GM12892 (cell line): Measurements from ENCODE around the gene SHISA9.

Experiments
- POLR2A ChIP-seq: IDR thresholded peaks from 2 replicates; pipeline ENCODE4 v1.6.1; 2011; ENCODE audit warnings: low read depth, low read length, control low read depth
- POLR2AphosphoS5 ChIP-seq: IDR thresholded peaks from 2 replicates; pipeline ENCODE4 v1.6.1; 2011; ENCODE audit warnings: low read depth, low read length, control low read depth
- TAF1 ChIP-seq: IDR thresholded peaks from 2 replicates; pipeline ENCODE4 v1.6.1; 2011; ENCODE audit warnings: low read depth, mild to moderate bottlenecking, control low read depth, low read length, borderline replicate concordance

DNA sequence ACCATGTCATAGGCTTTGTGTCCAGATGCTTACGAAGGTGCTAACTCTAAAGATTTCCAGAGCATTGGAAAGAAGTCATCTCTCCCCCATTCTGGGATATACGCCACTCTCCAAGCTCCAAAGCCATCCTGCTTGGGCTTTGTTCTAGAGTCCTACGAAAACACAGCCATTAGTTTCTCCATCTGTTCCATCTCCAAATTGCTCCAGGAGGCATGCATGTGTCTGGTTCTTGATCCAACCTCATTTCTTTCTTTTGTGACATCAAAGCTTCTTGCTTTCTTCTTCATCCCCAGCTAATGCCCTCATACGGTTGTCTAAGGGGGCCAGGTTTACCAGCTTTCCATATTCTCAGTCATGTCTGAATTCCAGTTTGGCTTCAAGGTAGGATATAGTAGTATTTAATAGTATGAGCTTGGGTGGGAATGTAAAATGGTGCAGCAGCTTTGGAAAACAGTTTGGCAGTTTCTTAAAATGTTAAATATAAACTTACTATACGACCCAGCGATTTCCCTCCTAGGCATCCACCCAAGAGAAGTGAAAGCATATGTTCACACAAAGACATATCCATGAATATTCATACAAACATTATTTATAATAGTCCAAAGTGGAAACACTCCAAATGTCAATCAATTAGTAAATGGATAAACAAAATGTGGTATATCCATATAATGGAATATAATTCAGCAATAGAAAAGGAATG is 202.6 kb downstream of the SHISA9 start:
- TF ChIP-seq POLR2AphosphoS5 (no peak), POLR2A (no peak), TAF1 (no peak)
